ENCODE measurements around the gene ERFE. TPM values are rescaled to one million over a fixed set of nuclear protein-coding genes. Genes with fewer than 3 reads are reported as not detected.

The ERFE gene
- total RNA-seq, 1 donor from 2014 or later: 0.44 TPM

GRCh38 chr2:238128061-238128440, 30.7 kb upstream of the ERFE start:
- no peak for DNase-seq
- intact Hi-C loops (cut with micrococcal nuclease): no loop called here
- H3K27ac ChIP-seq (replicated peaks): no peak overlapping the region
- TF ChIP-seq, protein P1, sequence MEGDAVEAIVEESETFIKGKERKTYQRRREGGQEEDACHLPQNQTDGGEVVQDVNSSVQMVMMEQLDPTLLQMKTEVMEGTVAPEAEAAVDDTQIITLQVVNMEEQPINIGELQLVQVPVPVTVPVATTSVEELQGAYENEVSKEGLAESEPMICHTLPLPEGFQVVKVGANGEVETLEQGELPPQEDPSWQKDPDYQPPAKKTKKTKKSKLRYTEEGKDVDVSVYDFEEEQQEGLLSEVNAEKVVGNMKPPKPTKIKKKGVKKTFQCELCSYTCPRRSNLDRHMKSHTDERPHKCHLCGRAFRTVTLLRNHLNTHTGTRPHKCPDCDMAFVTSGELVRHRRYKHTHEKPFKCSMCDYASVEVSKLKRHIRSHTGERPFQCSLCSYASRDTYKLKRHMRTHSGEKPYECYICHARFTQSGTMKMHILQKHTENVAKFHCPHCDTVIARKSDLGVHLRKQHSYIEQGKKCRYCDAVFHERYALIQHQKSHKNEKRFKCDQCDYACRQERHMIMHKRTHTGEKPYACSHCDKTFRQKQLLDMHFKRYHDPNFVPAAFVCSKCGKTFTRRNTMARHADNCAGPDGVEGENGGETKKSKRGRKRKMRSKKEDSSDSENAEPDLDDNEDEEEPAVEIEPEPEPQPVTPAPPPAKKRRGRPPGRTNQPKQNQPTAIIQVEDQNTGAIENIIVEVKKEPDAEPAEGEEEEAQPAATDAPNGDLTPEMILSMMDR (IDR thresholded peaks at IDR 0.05; ENCODE audit: borderline replicate concordance): no peak
- H3K27me3 ChIP-seq (ENCODE audit: low read depth): peaks cover 22% of the 10 kb centered on the region
- no peak overlapping the region for H3K4me3 ChIP-seq
- no peaks in the 10 kb centered on the region for H3K36me3 ChIP-seq
- H3K9me3 ChIP-seq (replicated peaks): no peaks in the 10 kb centered on the region
- H3K4me1 ChIP-seq: no peaks in the 10 kb centered on the region

DNA sequence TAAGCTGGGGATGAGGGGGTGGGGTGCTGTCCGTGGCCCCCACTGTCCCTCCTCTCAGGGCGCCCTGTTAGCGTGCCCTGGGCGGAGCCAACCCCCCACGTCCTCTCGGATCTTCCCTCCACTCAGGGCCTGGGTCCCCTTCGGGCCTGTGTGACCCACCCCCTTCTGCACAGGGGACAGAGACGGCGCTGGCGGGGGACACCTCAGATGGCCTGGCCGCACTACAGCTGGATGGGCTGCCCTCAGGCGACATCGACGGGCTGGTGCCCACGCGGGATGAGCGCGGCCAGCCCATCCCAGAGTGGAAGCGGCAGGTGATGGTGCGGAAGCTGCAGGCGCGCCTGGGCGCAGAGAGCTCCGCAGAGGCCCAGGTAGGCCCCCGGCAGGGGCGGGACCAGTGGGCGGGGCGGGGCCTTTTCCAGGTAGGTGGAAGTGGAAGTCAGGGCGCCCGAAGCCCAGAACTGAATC, 30.2 kb upstream of the ERFE start:
- intact Hi-C loops (cut with micrococcal nuclease): no loop called here
- DNase-seq: no peak

GRCh38 chr2:238129166-238130010, 29.4 kb upstream of the ERFE start:
- TF ChIP-seq, protein P1 (IDR thresholded peaks at IDR 0.05; ENCODE audit: borderline replicate concordance): no peak
- H3K36me3 ChIP-seq: no peaks in the 10 kb centered on the region
- H3K4me1 ChIP-seq: no peaks in the 10 kb centered on the region
- intact Hi-C loops (cut with micrococcal nuclease): no loop called here
- DNase-seq: no peak
- no peaks in the 10 kb centered on the region for H3K9me3 ChIP-seq (replicated peaks)
- H3K27ac ChIP-seq (replicated peaks): no peak overlapping the region
- no peak overlapping the region for H3K4me3 ChIP-seq
- peaks cover 22% of the 10 kb centered on the region for H3K27me3 ChIP-seq (ENCODE audit: low read depth)

More for the DNA sequence above, 30.2 kb upstream of the ERFE start:
- TF ChIP-seq, protein P1 (IDR thresholded peaks at IDR 0.05; ENCODE audit: borderline replicate concordance): no peak
- Histone ChIP-seq H3K27me3 (ENCODE audit: low read depth) (peaks cover 22% of the 10 kb centered on the region), H3K9me3 (replicated peaks) (no peaks in the 10 kb centered on the region), H3K36me3 (no peaks in the 10 kb centered on the region), H3K27ac (replicated peaks) (no peak overlapping the region), H3K4me3 (no peak overlapping the region), H3K4me1 (no peaks in the 10 kb centered on the region)

DNA sequence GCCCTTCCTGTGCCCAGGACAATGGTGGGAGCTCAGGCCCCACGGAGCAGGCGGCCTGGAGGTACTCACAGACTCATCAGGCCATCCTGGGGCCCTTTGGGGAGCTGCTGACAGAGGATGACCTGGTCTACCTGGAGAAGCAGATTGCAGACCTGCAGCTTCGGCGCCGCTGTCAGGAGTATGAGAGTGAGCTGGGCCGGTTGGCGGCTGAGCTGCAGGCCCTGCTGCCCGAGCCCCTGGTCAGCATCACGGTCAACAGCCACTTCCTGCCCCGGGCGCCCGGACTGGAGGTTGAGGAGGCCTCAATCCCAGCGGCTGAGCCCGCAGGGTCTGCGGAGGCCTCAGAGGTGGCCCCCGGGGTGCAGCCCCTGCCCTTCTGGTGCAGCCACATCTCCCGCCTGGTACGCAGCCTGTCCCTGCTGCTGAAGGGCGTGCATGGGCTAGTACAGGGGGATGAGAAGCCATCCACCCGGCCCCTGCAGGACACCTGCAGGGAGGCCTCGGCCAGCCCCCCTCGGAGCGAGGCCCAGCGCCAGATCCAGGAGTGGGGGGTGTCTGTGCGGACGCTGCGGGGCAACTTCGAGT, 28.6 kb upstream of the ERFE start:
- no peaks in the 10 kb centered on the region for H3K4me1 ChIP-seq
- no peak for DNase-seq
- intact Hi-C loops (cut with micrococcal nuclease): no loop called here

More for the DNA sequence above, 28.6 kb upstream of the ERFE start:
- Histone ChIP-seq H3K4me3 (no peak overlapping the region), H3K27me3 (ENCODE audit: low read depth) (peaks cover 22% of the 10 kb centered on the region), H3K36me3 (no peaks in the 10 kb centered on the region), H3K9me3 (replicated peaks) (no peaks in the 10 kb centered on the region), H3K27ac (replicated peaks) (no peak overlapping the region)
- TF ChIP-seq, protein P1 (IDR thresholded peaks at IDR 0.05; ENCODE audit: borderline replicate concordance): no peak

Measured in left ventricle myocardium inferior (tissue), 1 donor.